Hepatocyte (in vitro differentiated cells): Measurements from ENCODE around the gene RBM33. TPM values are rescaled to one million over a fixed set of nuclear protein-coding genes. Genes with fewer than 3 reads are reported as not detected.

ENCODE experiments used
- DNase-seq: peaks from one replicate; pipeline ENCODE4 v3.0.0-alpha.2; 2016; ENCODE audit warnings: low spot score
- H2AFZ ChIP-seq: fragments of 200-600 bp; sonication (generic); 2 replicates; pipeline ENCODE4 v1.6.0; 2016; ENCODE audit warnings: antibody characterized with exemption, mild to moderate bottlenecking
- H3K27ac ChIP-seq: fragments of 200-600 bp; sonication (generic); 2 replicates; pipeline ENCODE4 v1.5.1; 2016; ENCODE audit warnings: mild to moderate bottlenecking
- H3K27me3 ChIP-seq: fragments of 200-600 bp; sonication (generic); 2 replicates; pipeline ENCODE4 v1.6.1; 2016
- H3K36me3 ChIP-seq: fragments of 200-600 bp; sonication (generic); replicated peaks from 2 replicates; pipeline ENCODE4 v1.5.1; 2016; ENCODE audit warnings: low read depth; ENCODE audit not compliant: insufficient read depth
- H3K4me1 ChIP-seq: fragments of 200-600 bp; sonication (generic); 2 replicates; pipeline ENCODE4 v1.5.1; 2016; ENCODE audit warnings: mild to moderate bottlenecking, moderate library complexity; ENCODE audit not compliant: insufficient read depth
- H3K4me2 ChIP-seq: fragments of 200-600 bp; sonication (generic); 2 replicates; pipeline ENCODE4 v1.6.0; 2016
- H3K4me3 ChIP-seq: fragments of 200-600 bp; sonication (generic); 2 replicates; pipeline ENCODE4 v1.5.1; 2016; ENCODE audit warnings: mild to moderate bottlenecking
- H3K79me2 ChIP-seq: fragments of 200-600 bp; sonication (generic); 2 replicates; pipeline ENCODE4 v1.6.0; 2017; ENCODE audit warnings: mild to moderate bottlenecking
- H3K9me2 ChIP-seq: fragments of 200-600 bp; sonication (generic); replicated peaks from 2 replicates; pipeline ENCODE4 v1.6.0; 2017; ENCODE audit warnings: mild to moderate bottlenecking; ENCODE audit not compliant: insufficient read depth
- H3K9me3 ChIP-seq: fragments of 200-600 bp; sonication (generic); 2 replicates; pipeline ENCODE4 v1.5.1; 2016; ENCODE audit warnings: low read depth, mild to moderate bottlenecking
- H4K20me1 ChIP-seq: fragments of 200-600 bp; sonication (generic); 2 replicates; pipeline ENCODE4 v1.6.0; 2016; ENCODE audit warnings: mild to moderate bottlenecking; ENCODE audit not compliant: insufficient read depth, poor library complexity, severe bottlenecking
- EZH2 ChIP-seq: fragments of 200-600 bp; sonication (generic); IDR thresholded peaks from 2 replicates; pipeline ENCODE4 v1.6.1; 2016; ENCODE audit warnings: antibody characterized with exemption, mild to moderate bottlenecking, borderline replicate concordance
- EZH2phosphoT487 ChIP-seq: fragments of 200-600 bp; sonication (generic); IDR thresholded peaks from one replicate; pipeline ENCODE4 v1.6.1; 2018; ENCODE audit warnings: antibody characterized with exemption, mild to moderate bottlenecking, low read depth, moderate library complexity; ENCODE audit not compliant: unreplicated experiment, severe bottlenecking
- WGBS: methylation state at CpG from one replicate; pipeline ENCODE4 v1.1.6; 2016; ENCODE audit warnings: low lambda C conversion rate; ENCODE audit errors: missing lambda C conversion rate; 5-methylcytosine and 5-hydroxymethylcytosine counted together
- polyA plus RNA-seq: library from polyadenylated mRNA; unstranded; fragments of >200 nt; fragmentation: Nextera tagmentation; extraction: Ambion mirVana; gene quantifications from 2 replicates; pipeline ENCODE4 v1.2.1, GENCODE V29; 2016
- total RNA-seq: library from RNA; depleted of rRNA; stranded (reverse); fragments of >200 nt; gene quantifications from 2 replicates; pipeline ENCODE4 v1.2.3, GENCODE V29; 2014
- TF ChIP-seq, protein P1 (sequence below): fragments of 200-600 bp; sonication (generic); IDR thresholded peaks from 2 replicates; pipeline ENCODE4 v1.5.1; 2016; ENCODE audit warnings: antibody characterized with exemption, mild to moderate bottlenecking; ENCODE audit not compliant: poor library complexity

The RBM33 gene
- total and polyA plus RNA-seq, 2 experiments from 2014 or later = 24.8 to 40.8 TPM

DNA sequence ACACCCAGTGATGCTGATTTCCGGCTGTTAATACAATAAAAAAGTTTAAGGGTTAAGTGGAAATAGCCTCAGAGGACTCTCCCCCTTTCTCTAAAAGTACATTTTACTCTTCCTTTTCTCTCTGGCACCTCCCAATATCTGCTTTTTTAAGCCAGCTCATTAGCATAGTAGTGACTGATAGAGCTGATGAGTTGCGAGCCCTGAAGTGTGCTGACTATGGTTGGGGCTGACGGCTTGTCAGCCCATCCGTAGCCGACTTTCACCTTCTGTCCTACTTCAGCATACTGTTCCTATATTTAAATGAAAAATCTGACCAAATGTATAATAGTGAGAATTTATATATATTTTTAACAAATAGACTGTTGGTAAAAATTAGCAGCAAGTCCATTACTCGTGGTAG, 87.8 kb downstream of the RBM33 start:
- Histone ChIP-seq H3K4me3 (no peak overlapping the region), H3K9me2 (no peaks in the 10 kb centered on the region), H3K4me1 (peaks cover 5% of the 10 kb centered on the region), H3K27me3 (no peaks in the 10 kb centered on the region), H3K79me2 (peaks cover 68% of the 10 kb centered on the region), H3K9me3 (no peaks in the 10 kb centered on the region), H4K20me1 (peaks cover 16% of the 10 kb centered on the region), H3K27ac (no peak overlapping the region), H2AFZ (no peak overlapping the region), H3K4me2 (no peak overlapping the region), H3K36me3 (no peaks in the 10 kb centered on the region)
- WGBS = 94% methylated on average over 6 of the region's 6 CpGs
- no peak for TF ChIP-seq EZH2phosphoT487
- TF ChIP-seq EZH2 = no peak
- TF ChIP-seq, protein P1, sequence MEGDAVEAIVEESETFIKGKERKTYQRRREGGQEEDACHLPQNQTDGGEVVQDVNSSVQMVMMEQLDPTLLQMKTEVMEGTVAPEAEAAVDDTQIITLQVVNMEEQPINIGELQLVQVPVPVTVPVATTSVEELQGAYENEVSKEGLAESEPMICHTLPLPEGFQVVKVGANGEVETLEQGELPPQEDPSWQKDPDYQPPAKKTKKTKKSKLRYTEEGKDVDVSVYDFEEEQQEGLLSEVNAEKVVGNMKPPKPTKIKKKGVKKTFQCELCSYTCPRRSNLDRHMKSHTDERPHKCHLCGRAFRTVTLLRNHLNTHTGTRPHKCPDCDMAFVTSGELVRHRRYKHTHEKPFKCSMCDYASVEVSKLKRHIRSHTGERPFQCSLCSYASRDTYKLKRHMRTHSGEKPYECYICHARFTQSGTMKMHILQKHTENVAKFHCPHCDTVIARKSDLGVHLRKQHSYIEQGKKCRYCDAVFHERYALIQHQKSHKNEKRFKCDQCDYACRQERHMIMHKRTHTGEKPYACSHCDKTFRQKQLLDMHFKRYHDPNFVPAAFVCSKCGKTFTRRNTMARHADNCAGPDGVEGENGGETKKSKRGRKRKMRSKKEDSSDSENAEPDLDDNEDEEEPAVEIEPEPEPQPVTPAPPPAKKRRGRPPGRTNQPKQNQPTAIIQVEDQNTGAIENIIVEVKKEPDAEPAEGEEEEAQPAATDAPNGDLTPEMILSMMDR = no peak
- no peak for DNase-seq

DNA sequence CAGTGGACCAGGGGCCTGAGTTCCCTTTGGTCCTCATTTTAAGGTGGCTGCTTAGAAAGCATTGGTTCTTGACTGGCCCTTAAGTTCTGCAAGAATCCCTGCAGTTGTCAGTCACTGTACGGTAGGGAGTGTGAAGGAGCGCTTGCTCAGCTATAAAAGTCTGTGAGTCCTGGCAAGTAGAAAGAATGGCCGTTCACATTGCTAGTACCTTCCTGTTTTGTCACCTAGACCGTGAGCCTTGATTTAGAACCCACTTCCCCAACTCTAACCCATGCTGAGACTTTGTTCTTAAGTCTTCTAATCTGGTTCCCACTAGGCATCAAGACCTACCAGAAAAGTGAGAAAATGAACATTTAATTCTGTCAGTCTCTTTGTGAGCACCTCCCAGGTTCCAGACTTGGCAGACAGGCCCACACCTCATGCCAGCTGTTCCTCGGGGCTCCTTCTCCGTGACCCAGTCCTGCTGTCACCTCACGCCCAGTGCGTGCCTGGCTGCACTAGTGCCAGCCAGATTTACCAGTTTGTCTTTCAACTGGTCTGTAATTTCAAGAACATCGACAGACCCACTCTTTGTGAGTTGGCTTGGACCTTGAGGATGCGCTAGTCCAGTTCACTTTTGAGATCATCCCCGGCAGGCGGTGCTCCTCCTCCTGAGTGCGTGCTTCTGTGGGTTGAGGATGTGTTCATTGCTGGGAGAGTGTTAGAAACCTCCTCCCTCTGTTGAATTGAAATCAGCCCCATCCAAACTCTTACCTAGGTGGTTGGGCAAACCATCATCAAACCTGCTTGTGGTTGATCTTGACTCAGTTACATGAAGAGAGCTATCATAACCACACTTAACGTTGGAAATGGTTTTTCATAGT, 89.4 kb downstream of the RBM33 start:
- H3K4me2 ChIP-seq = no peak overlapping the region
- no peak overlapping the region for H2AFZ ChIP-seq
- no peaks in the 10 kb centered on the region for H3K27me3 ChIP-seq
- no peak overlapping the region for H3K27ac ChIP-seq
- DNase-seq = no peak
- H3K9me2 ChIP-seq = no peaks in the 10 kb centered on the region
- no peak for TF ChIP-seq EZH2
- H3K4me3 ChIP-seq = no peak overlapping the region
- H3K4me1 ChIP-seq = no peaks in the 10 kb centered on the region
- WGBS = 96% methylated on average over 14 of the region's 14 CpGs
- H4K20me1 ChIP-seq = peaks cover 9% of the 10 kb centered on the region
- H3K36me3 ChIP-seq = no peaks in the 10 kb centered on the region
- no peaks in the 10 kb centered on the region for H3K9me3 ChIP-seq
- peaks cover 55% of the 10 kb centered on the region for H3K79me2 ChIP-seq

DNA sequence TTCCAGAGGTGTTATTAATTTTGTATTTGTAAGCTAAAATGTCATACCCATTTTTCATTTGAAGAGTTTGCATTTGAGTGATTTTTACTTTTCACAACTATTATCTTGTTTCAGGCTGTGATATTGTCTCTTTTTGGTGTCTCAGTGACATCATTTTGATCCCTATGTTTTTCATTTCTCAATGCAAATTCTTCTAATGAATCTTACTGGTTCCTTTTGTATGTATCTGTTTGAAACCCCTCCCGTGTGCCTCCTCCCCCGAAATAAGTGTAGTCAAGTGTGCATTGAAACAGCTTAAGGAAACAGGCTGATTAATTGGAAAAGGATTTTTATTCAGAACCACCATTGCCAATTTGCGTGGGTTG, 90.0 kb downstream of the RBM33 start:
- H3K9me3 ChIP-seq = no peaks in the 10 kb centered on the region
- H2AFZ ChIP-seq = no peak overlapping the region
- no peaks in the 10 kb centered on the region for H3K9me2 ChIP-seq
- 94% methylated on average over 3 of the region's 3 CpGs for WGBS
- H3K79me2 ChIP-seq = peaks cover 49% of the 10 kb centered on the region
- no peak for DNase-seq
- TF ChIP-seq EZH2phosphoT487 (no peak), EZH2 (no peak)
- TF ChIP-seq, protein P1 = no peak
- H3K4me2 ChIP-seq = no peak overlapping the region
- no peak overlapping the region for H3K27ac ChIP-seq
- H3K4me3 ChIP-seq = no peak overlapping the region
- H4K20me1 ChIP-seq = peaks cover 11% of the 10 kb centered on the region
- H3K27me3 ChIP-seq = no peaks in the 10 kb centered on the region
- no peaks in the 10 kb centered on the region for H3K36me3 ChIP-seq
- H3K4me1 ChIP-seq = no peaks in the 10 kb centered on the region

DNA sequence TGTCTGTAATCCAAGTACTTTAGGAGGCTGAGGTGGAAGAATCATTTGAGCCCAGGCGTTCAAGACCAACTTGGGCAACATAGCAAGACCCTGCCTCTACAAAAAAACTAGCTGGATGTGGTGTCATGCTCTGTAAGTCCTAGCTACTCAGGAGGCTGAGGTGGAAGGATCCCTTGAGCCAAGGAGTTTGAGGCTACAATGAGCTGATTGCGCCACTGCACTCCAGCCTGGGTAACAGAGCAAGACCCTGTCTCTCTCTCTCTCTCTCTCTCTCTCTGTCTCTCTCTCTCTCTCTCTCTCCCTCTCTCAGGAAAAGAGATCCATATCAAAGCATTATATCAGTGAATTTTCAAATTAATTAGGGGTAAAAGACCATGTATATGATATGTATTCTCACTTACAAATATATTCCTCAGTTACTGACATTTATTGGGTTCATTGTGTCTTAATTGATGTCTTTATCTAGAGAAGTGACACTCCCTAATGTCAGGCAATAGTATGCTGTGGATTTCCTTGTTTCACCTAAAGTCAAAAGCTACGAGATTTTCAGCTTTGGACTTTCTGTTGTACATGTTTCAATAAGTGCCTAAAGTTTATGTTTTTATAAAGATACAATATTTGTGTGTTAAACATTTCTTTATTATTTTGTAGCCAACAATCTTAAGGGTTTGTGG, 91.1 kb downstream of the RBM33 start:
- Histone ChIP-seq H3K27ac (no peak overlapping the region), H3K36me3 (no peaks in the 10 kb centered on the region), H3K4me1 (no peaks in the 10 kb centered on the region), H2AFZ (no peak overlapping the region), H3K4me3 (no peak overlapping the region), H3K27me3 (no peaks in the 10 kb centered on the region), H3K9me2 (no peaks in the 10 kb centered on the region), H4K20me1 (peaks cover 12% of the 10 kb centered on the region), H3K9me3 (no peaks in the 10 kb centered on the region), H3K4me2 (no peak overlapping the region), H3K79me2 (peaks cover 40% of the 10 kb centered on the region)
- DNase-seq = no peak
- WGBS = 97% methylated on average over 3 of the region's 3 CpGs
- TF ChIP-seq, protein P1 = no peak
